GM19035 (cell line): Measurements from ENCODE around the gene BEST3.
A peak's percentile ranks its signal among the peaks of the same experiment; 100 is the strongest.

Experiments
- ATAC-seq: cut with Tn5 transposase; IDR thresholded peaks from one replicate; pipeline ENCODE4 v1.9.1; 2021; ENCODE audit not compliant: unreplicated experiment

The BEST3 gene

GRCh38 chr12:69698769-69699540 is at the start of gene BEST3:
Gene BEST3, minus strand, starts transcription at chr12:69699303. Its CDS starts 1,505 bp downstream, at chr12:69697798.
- no peak for ATAC-seq

DNA sequence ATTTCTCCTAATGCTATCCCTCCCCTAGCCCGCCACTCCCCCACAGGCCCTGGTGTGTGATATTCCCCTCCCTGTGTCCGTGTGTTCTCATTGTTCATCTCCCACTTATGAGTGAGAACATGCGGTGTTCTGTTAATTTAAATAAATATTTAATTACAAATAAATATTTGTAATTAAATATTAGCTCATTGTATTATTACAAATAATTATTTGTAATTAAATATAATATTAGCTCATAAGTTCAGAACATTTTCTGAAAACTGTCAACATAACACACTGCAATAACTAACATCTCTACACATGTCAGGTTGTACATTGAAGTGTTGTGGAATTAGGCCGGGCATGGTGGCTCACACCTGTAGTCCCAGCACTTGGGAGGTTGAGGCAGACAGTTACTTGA is 45.0 kb upstream of the BEST3 start:
- ATAC-seq: no peak

DNA sequence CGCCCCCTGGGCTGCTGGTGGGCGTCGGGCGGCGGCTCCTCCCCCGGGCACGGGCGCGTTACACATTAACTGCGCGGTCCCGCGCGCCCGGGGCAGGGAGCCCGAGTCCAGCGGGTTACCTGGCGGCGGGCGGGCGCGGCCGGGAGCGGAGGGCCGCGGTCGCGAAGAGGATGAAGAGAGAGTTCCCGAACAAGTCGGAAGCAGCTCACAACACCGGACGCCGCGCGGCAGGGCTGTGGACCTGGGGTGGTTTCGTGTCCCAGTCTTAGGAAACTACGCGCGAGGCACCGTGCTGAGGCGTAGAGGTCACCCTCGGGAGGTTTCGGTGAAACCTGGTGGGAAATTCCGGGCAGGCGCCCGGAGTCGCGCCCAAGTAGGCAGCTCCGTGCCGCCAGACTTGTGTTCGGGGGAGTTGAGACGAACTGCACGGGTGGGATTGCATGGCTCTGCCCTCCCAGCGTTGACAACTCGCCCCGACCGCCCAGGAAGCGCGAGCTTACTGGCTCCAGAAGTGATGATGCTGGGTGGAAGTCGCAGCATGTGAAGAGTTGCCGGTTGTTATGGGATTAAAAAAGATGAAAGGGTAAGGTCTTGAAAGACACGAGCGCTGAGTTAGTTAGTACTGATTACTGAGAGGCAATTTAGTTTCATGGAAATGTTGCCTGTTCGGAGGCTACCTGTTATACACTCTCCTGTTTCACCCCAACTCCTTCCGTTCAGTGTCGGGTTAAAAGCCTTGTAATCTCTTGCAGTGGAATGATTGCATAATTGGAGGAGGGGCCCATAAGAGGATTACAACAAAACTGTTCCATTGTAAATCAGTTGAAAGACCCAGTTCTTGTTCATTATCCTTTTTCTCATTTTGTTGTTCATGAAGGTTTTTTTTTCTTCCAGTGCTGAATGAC is 40.4 kb upstream of the BEST3 start:
- ATAC-seq: peak; percentile 39

DNA sequence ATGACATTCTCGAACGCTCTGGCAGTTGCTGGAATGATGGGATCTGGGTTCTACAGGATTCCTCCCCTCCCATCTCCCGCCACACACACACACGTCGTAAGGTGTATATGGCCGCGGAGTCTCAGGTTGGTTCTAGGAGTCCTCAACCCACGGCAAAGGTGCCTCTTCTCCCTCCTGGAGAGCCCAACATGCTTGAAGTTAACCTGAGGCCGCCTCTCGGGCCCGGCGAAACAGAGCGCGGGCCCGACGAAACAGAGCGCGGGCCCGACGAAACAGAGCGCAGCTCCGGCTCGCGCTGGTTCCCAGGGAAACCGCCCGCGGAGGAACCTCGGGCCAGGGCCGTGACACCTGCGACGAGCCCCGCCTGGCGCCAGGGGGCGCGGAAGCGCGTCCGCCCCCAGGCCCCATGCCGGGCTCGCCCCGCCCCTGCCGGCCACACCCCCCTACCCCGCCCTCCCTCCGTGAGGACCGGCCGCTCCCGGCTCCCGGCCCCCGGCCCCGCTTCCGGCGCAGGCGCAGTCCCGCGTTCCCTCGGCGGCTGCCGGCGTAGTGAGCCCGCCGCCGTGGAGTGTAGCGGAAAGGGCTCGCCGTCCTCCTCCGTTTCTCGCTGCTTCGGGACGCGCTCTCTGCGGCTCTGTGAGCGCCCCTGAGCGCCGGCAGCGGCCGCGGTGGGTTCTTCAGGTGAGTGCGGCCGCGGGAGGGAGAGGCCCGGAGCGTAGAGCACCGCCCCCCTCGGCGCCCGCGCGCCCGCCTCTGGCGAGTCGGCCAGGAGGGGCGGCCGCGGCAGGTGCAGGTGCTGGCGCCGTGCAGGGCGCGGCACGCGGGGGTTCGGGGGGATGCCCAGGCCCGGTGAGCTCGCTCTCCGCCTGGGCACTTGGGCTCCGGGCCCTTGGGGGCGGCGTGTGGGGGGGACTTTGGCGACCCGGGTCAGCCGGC is 39.5 kb upstream of the BEST3 start, which contains the start of gene RAB3IP:
TSS of gene RAB3IP (plus strand) at position 510 of the 936 bp plus-strand sequence. CDS start 16,549 bp downstream, outside the sequence.
- peak; percentile 86 for ATAC-seq

DNA sequence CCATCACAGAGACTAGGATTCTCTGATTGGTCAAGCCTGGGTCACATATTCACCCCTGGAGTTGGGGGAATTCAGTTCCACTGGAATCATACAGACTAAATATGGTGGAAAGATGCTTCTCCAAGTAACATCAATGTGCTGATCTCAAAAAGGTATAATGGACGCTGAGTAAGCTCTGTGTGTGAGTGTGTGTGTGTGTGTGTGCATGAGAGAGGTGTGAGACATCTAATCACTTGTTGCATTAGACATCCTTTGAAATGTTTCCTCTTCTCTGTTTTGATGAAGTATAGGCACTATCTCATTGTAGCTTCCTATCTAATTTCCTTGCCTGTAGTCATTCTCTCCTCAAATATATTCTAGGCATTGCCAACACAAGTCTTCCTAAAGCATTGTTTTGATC is 34.5 kb upstream of the BEST3 start:
- ATAC-seq: no peak

- ATAC-seq: no peak
Observed at GRCh38 chr12:69732088-69732487, 33.0 kb upstream of the BEST3 start.

DNA sequence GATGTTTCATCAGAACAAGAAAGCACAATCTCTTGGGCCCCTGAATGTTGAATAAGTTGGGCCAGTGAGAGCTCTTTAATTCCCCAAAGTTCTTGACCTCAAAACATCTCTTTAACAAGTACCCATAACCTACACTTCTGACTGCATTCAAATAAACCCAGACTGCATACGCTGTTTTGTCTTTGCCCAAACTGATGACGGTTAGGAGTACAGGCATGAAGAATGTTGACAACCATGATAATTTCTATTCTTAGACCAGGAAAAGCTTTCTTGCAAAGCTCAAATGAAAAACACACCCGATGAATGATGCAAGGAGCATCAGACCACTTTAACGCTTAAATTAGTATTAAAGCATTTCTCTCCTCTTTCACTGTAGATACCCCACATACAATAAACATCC is 27.8 kb upstream of the BEST3 start:
- ATAC-seq: no peak

GRCh38 chr12:69720750-69721149 is 21.6 kb upstream of the BEST3 start:
- no peak for ATAC-seq

DNA sequence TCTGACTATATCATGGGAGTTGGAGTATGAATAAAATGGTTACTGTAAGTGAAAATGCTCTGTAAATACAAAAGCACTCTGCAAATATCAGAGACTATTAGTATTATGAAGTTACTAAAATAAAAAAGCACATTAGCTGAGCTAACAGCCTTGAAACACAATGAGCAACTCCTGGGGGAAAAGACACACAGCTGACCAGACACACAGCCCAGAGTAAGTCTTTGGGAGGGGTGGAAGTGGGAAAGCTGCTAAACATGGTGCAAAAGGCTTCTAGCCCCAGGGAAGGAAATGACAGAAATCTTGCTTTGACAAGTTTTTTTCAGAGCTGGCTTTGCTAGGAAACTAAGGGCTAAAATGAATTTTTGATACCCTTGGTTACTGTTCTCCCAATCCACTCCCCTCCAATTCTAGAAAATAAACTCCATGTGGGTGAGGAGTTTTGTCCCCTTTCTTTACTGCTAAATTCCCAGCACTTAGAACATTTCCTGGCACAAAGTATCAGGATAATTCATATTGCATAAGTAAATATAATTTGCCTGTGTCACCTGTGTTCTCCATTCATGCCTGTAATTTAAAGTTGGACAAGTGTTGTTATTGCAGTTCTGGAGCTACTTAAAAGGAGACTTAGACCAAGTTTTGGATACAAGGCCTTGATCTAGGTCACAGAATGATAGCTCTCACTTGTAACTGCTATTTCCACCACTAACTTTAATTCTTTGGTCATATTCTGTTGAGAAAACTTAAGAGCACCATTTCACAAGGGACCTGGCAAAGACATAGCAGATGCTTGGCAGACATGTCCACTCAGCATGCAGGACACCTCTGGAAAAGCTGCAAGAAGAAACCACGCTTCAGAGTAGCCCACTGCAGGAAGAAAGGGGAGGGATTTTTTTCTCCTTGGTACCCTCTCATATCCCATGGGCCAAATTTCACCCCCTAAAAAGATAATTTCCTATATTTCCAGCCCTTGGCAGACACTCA is 20.5 kb upstream of the BEST3 start:
- ATAC-seq: no peak

GRCh38 chr12:69714542-69714941 is 15.4 kb upstream of the BEST3 start:
- ATAC-seq: no peak

DNA sequence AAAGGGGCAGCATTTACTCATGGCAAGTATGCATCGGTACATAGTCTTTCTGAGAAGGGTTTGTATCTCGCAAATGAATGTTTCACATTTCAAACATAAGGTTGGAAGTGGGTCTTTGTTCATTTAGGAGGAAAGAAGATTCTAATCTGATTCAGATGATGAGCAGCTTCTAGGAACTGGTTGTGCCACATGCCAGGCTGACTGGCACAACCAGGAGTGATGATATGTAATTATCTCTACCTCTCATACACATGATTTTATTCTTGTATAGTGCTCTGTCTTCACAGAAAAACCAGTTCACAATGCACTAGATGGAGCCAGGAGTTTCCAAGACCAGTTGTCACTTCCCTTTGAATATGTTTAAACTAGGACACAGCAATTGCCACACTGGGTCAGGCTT is 13.7 kb upstream of the BEST3 start:
- ATAC-seq: no peak

DNA sequence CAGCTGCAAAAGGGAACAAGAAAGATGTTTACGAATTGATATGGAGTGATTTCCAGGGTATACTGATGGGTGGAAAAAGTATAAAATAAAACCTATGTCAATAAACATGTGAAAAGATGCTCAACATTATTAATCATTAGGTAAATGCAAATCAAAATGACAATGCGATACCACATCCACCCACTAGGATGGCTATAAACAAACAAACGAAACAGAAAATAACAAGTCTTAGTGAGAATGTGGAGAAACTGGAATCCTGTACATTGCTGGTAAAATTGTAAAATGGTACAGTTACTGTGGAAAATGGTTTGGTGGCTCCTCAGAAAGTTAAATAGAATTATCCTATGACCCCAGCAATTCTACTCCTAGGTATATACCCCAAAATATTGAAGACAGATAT is 9.5 kb upstream of the BEST3 start:
- no peak for ATAC-seq

DNA sequence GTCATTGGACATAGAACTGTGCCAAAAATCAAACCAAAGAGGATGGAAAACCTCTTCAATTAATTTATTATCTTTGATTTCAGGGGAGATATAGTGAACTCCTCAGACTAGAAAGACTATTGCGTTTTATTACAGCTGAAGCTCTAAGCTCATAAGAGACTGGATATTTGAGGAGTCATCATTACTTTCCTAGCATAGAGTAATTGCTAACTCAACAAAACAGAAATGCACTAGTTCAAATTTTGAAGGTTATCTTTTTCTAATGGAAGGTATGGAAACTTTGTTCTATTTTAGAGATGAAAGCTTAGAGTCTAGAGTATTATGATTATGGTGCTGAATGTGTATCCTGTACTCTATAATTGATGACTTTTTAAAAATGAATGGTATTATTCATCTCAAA is 5.3 kb upstream of the BEST3 start:
- no peak for ATAC-seq

DNA sequence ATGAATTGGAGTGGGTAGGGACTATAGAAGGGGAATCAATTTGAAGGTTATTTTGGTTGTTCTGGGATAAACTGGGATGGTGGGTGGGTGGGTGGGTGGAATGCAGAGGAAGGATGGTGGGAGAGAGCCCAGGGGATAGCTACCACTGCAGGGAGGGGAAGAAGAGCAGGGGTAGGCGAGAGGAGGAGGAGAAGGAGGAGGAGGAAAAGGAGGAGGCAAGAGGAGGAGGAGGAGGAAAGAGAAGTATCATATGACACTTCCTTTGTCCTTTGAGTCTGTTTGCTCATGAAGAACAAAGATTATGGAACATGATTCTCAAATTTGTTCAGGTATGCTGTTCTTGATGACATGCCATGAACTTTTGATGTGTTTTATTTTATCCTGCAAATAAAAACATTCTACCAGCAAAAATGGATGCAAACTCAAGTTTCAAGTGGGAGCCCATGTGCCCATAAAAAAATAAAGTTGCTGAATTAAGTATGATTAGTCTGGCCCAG is 4.1 kb upstream of the BEST3 start:
- ATAC-seq: no peak

DNA sequence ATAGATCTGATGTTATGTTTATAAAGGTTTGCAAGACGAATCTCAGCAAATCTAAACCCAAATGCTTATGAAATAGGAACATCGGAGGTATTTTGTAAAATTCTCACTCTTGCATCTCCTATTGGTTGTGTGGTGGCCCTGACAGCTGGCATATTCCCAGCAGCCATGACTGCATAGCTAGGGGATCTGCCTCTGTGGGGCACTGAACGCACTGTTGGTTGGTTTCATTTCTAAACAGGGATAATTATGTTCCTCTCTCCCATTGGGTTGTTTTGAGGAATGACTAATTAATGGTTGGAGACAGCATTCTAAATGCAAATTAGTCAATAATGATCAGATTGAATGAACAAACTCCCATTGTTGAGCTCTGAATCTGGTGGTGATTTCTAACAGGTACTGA is 2.7 kb upstream of the BEST3 start:
- ATAC-seq: no peak

- ATAC-seq: no peak
Observed at GRCh38 chr12:69698054-69698453, 1.0 kb downstream of the BEST3 start.

DNA sequence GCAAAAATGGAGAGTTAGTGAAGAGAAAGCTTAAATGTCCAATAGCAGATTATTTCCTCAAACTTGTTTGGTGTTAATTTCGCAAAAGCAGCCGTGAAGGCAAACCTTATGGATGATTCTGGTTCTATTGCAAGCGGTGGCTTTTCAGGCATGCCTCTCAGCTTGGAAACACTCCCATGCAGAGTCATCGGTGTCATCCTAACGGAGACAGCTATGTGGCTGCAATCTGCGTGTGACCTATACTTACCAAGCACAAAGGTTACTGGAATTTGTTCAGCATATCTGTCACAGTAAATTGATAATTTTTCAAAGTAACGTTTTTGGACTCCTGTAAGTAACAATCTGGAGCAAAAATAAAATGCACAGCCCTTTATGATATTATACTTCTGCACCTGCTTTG is 5.0 kb downstream of the BEST3 start:
- ATAC-seq: no peak

DNA sequence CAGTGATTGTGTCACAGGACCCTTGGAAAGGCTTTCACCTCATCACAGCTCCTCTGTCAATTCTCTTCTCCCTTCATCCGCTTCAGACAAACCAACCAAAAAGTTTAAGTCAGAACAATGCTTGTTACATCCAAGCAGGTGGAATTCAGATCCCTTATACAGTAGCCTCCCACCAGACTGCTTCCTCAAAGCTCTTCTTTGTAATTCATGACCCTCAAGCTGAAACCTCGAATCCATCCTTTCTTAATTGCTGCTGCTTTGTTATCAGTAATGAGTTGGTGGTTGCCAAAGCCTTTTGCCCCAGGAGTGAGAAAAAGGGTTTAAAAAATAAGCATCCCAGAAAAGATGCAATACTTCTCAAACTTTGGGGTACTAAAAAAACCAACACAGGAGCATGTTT is 9.5 kb downstream of the BEST3 start:
- no peak for ATAC-seq
